ENCODE data around the gene RHOBTB3. TPM values are rescaled to one million over a fixed set of nuclear protein-coding genes. Genes with fewer than 3 reads are reported as not detected.
"Not testable (repeated sequence)": the region's sequence is repeated elsewhere in the genome, so short reads cannot be mapped to it uniquely, and the experiment has no call there.

The RHOBTB3 gene
- total RNA-seq, 1 donor from 2014 or later: 93.5 TPM

- DNase-seq (ENCODE audit: low read depth): no peak
- no peaks in the 10 kb centered on the region for H3K27me3 ChIP-seq (ENCODE audit: control insufficient read depth, insufficient read depth, low read length)
- TF ChIP-seq CTCF (IDR thresholded peaks at IDR 0.05; ENCODE audit: insufficient read depth, low read length, poor library complexity, severe bottlenecking): no peak
- H3K4me3 ChIP-seq (ENCODE audit: low read depth, low read length): no peak overlapping the region
- no peaks in the 10 kb centered on the region for H3K36me3 ChIP-seq (ENCODE audit: control insufficient read depth, insufficient read depth, low read length)
These were observed 80.9 kb downstream of the RHOBTB3 start for GRCh38 chr5:95812074-95812471.

GRCh38 chr5:95813035-95813434 is 81.9 kb downstream of the RHOBTB3 start:
- H3K27me3 ChIP-seq (ENCODE audit: control insufficient read depth, insufficient read depth, low read length); DNase-seq (ENCODE audit: low read depth): not testable (repeated sequence)

DNA sequence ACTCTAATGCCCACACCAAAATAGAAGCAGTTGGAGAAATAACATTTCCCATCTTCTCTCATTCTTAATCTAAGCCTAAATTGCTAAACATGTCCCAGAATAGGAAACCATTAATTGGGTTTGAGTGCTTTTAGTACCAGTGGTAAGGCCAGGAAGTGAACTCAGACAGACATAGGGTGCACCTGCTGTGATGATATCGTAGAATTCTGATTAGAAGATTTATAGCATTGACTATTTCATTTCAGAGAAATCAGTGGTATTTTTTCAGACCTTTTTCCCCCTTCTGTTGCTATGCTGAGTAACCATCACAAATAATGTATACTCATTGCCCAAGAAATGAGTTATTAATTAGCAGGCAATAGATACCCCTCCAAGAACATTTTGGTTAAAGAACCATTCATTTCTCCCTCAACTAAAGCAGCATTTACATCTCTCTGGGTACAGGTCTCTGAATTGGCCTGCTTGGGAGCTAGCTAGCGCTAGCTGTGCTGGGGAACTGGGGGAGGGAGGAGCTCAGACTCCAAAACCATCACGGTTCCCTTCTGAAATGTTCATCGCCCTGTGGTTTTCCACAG is 84.1 kb downstream of the RHOBTB3 start:
- no peaks in the 10 kb centered on the region for H3K36me3 ChIP-seq (ENCODE audit: control insufficient read depth, insufficient read depth, low read length)
- no peaks in the 10 kb centered on the region for H3K27me3 ChIP-seq (ENCODE audit: control insufficient read depth, insufficient read depth, low read length)
- no peak overlapping the region for H3K4me3 ChIP-seq (ENCODE audit: low read depth, low read length)
- DNase-seq (ENCODE audit: low read depth): no peak
- no peak for TF ChIP-seq CTCF (IDR thresholded peaks at IDR 0.05; ENCODE audit: insufficient read depth, low read length, poor library complexity, severe bottlenecking)

More at GRCh38 chr5:95813035-95813434, 81.9 kb downstream of the RHOBTB3 start:
- H3K4me3 ChIP-seq (ENCODE audit: low read depth, low read length); H3K36me3 ChIP-seq (ENCODE audit: control insufficient read depth, insufficient read depth, low read length): not testable (repeated sequence)

DNA sequence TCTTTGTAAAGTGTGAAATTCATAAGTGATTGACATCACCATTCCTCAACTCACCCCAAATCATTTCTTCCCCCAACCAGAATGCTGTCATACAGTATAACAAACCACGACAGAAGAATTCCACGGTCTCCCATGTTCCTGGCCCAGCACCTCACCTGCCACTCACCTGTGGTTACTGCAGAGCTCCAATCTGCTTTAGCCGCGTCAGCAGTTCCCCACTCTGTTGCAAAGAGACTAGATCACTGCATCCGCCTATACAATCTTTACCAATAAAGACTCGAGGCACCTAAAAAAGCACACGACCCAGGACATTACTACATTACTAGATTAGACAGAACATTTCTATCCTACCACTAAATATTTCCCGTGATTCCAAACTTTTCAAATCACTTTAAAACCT is 85.2 kb downstream of the RHOBTB3 start:
- Histone ChIP-seq H3K36me3 (ENCODE audit: control insufficient read depth, insufficient read depth, low read length) (no peaks in the 10 kb centered on the region), H3K4me3 (ENCODE audit: low read depth, low read length) (no peak overlapping the region), H3K27me3 (ENCODE audit: control insufficient read depth, insufficient read depth, low read length) (no peaks in the 10 kb centered on the region)
- no peak for TF ChIP-seq CTCF (IDR thresholded peaks at IDR 0.05; ENCODE audit: insufficient read depth, low read length, poor library complexity, severe bottlenecking)
- DNase-seq (ENCODE audit: low read depth): no peak

GRCh38 chr5:95816776-95817175 is 85.6 kb downstream of the RHOBTB3 start:
- H3K4me3 ChIP-seq (ENCODE audit: low read depth, low read length): no peak overlapping the region
- DNase-seq (ENCODE audit: low read depth): no peak
- H3K27me3 ChIP-seq (ENCODE audit: control insufficient read depth, insufficient read depth, low read length): no peaks in the 10 kb centered on the region
- TF ChIP-seq CTCF (IDR thresholded peaks at IDR 0.05; ENCODE audit: insufficient read depth, low read length, poor library complexity, severe bottlenecking): no peak
- H3K36me3 ChIP-seq (ENCODE audit: control insufficient read depth, insufficient read depth, low read length): no peaks in the 10 kb centered on the region

DNA sequence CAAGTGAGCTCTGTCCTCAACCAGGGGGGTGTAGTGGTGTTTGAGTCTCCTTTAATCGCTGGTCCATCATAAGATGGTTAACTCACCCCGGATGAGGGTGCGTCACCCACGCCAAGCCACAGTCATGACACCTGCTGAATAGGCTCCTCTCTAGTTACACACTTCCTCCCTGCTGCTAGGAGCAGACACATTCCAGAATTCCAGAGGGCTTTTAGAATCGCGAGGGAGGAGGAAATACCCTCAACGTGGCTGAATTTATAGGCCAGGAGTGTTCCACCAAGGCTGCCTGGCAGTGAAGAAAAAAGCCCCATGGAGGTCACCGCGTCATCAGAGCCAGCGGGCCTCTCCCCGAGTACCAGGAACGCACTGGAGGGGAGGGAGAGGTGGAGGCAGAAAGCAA is 86.3 kb downstream of the RHOBTB3 start:
- H3K4me3 ChIP-seq (ENCODE audit: low read depth, low read length): no peak overlapping the region
- no peaks in the 10 kb centered on the region for H3K36me3 ChIP-seq (ENCODE audit: control insufficient read depth, insufficient read depth, low read length)
- no peaks in the 10 kb centered on the region for H3K27me3 ChIP-seq (ENCODE audit: control insufficient read depth, insufficient read depth, low read length)
- DNase-seq (ENCODE audit: low read depth): peak; percentile 93
- no peak for TF ChIP-seq CTCF (IDR thresholded peaks at IDR 0.05; ENCODE audit: insufficient read depth, low read length, poor library complexity, severe bottlenecking)

All from kidney epithelial cell (primary cell).